Kidney tubule cell (primary cell): Measurements from ENCODE around the gene FAM53A.

Experiments
- DNase-seq: peaks from one replicate; pipeline ENCODE4 v3.0.0-alpha.2; 2018; ENCODE audit warnings: low spot score

Gene FAM53A

DNA sequence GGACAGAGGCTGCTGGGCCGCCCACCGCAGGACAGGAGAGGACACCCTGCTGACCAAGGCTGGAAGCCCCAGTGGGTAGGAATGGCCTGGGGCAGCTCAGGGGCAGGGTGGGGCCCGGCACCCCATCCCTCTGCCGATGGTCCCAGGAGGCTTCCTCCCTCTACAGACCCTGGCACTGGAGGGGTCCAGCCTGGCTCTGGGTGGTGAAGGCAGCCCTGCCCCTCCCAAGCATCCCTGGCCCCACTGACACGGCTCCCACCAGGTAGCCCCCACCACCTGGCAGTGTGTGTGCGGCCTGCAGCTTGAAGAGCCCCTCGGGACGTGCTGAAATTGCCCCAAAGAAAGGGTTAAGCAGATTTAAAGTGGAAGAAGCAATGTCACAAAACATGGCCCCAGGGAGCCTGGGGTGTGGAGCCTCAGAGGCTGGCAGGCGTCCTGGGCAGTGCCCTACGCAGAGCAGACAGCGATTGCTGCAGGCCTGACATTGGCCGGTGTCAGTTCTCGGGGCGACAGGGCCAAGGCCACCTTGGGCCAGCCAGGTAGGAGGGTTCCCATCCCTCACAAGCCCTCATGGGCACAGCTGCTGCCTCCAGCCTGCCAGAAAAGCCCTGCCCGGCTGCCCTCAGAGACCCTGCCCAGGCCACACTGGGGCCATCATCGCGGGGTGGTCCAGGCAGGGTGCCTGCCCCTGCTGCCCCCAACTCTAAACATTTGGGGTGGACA, 80.5 kb downstream of the FAM53A start:
- no peak for DNase-seq

DNA sequence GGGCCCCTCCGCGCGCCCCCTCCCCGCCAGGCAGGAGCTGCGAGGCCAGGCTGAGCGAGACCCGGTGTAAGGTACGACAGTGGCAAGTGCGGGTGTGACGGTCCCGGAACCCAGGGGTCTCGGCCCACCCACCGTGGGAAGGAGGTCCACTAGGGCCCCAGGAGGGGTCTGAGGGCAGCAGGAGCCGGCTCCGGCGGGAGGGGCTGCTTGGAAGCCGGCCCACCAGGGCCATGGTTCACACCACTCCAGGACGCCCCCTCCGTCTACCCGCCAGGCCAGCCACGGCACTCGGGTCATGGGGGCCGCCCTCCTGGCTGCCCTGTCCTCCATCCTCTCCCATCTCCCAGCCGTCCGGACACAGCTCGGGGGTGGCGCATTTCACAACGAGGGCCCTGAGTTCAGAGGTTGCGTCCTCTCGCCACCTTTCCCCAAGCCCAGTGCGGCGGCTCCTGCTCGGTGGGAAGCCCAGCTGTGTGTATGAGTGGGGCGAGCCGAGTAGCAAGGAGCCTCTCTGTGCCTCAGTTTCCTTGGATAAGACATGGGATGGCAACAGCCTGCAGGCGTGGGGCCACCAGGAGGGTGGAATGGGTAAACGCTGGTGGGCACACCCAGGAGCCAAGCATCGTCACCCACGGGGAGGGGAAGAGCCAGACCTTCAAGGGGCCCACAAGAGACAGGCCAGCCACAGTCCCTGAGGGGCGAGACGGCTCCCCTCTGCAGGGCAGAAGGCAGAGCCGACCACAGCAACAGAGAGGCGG, 81.3 kb downstream of the FAM53A start:
- no peak for DNase-seq

DNA sequence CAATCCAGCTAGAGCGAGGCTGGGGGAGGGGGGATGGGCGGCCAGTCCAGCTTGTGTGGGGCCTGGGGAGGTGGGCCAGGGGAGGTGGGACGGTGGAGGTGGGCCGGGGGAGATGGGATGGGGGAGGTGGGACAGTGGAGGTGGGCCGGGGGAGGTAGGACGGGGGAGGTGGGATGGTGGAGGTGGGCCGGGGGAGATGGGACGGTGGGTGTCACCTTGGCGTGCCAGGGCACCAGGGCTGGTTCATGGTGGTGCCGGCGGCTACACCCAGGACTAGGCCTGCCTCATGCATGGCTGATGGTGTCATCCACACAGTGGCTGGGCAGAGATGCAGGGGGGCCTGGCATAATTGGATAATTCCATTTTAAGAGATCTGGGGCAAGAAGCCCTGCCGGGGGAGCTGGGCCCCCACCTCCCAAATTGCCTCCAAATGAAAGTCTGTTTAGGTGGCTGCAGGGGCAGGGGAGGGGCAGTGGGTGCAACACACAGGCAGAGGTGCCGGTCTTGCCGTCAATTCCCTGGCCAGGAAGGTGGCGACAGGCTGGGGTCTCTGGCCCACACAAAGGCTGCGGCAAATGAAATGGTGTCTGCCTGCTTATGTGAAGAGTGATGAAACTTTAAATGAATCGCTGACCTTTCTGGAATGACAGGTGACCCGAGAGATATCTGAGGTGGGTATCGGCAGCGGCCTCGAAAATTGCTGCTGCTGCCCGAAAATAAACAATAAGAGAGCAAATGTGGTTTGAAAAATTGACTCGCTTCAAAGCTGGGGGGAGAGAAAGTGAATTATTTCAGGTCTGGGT, 82.1 kb downstream of the FAM53A start:
- DNase-seq, result no peak

DNA sequence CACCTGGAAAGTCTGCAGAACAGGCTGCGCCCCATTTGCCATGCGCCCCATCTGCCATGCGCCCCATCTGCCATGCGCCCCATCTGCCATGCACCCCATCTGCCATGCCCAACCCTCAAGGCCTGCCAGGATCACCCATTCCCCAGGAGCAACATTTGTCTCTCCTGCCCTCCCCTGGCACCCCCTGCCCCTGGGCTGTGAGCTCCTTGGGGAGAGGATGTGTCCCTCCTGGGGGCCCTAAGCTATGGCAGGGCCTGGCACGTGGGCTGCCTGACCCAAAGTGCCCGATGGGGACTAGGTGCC, 82.6 kb downstream of the FAM53A start:
- DNase-seq, result no peak

DNA sequence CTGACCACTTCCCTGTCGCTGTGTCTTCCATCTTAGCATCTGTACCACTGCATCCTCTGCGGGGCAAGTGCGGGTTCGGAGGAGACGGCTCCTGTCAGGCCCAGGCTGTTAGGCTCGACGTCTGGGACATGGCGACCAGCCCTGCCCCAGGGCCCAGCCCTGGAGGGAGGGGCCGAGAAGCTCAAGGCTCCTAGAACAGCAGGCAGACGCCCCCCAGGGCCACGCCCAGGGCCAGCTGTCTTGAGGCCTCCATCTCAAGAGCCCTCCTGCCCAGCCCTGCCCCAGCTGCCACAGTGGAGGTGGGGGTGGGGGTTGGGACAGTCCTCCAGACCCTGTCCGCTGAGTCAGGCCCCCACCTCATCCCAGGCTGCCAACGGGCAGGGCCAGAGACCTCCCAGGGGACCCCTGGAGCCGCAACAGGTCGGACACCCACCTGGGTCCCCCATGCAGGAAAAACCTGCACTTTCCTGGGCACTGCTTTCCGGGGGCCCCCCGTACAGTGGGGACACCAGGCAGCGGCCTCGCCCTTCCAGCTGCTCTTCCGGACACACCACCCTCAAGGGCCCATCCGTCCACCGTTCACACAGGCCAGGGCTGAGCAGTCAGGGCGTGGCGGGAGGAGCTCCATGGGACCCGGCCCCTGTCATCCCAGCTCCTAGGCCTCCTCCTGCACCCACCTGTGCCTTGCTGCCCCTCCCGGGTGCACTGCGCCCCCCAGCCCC, 83.1 kb downstream of the FAM53A start:
- DNase-seq, result no peak

DNA sequence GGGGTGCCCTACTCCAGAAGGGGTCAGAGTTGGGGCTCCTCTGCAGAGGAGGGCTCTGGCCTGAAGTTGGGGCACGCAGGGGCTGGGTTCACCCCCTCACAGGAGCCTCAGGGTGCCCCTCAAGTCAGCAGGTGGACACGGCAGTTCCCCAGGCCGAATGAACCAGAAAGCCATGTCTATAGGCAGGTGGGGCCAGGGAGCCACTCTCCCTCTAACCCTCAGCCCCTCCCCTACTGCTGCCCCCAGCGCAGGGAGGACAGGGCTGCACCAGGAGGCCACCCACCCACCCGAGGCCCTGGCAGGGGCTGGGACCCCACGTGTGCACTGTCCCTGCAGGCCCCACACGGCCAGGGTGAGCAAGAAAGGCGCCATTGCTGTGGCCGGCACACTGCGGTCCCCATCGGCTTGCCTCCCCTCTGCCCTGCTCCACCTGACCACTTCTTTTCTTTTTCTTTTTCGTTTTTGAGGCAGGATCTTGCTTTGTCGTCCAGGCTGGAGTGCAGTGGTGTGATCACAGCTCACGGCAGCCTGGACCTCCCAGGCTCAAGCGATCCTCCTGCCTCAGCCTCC, 83.8 kb downstream of the FAM53A start:
- DNase-seq, result no peak

DNA sequence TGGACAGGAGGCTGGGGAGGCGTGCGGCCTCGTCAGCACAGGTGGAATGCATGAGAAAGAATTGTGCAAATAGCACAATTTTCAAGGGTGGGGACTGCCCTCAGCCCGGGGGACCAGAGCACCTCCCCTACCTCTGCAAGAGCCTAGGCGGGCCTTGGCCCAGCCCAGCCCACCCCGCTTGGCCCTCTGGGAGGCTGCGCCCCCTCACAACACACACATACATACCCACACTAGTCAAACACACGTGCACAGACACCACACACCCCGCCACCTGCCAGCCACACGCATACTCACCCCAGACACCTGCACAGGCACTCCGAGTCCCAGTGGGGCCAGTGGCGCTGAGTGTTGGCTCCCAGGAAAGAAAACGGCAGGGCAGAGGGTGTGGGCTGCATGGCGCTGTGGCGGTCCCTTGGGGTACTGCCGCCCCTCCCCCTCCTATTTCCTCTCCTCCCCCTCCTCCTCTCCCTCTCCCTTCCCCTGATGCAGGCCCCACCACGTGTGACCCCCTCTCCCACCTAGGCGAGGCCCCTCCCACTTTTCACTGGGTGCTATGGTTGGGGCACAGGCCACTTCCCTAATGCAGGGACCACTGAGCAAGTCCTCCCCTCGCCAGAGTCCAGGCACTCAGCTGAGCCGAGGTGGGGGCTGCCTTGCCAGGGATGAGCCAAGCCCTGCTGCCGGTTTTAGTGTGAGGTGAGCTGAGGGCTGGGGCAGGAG, 84.5 kb downstream of the FAM53A start:
- no peak for DNase-seq

DNA sequence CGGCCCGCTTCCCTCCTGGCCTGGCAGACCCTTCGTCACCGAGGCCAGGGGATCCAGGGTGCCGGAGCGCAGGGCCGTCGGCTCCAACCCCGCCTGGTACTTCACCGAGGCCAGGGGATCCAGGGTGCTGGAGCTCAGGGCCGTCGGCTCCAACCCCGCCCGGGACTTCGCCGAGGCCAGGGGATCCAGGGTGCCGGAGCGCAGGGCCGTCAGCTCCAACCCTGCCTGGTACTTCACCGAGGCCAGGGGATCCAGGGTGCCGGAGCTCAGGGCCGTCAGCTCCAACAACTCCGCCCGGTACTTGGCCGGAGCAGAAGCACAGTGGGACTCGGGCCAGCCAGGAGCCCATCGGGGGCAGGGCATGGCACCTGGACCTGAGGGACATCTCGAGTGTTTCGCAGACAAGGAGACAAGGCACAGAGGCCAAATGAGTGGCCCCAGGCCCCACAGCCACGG, 85.1 kb downstream of the FAM53A start:
- DNase-seq, result no peak

DNA sequence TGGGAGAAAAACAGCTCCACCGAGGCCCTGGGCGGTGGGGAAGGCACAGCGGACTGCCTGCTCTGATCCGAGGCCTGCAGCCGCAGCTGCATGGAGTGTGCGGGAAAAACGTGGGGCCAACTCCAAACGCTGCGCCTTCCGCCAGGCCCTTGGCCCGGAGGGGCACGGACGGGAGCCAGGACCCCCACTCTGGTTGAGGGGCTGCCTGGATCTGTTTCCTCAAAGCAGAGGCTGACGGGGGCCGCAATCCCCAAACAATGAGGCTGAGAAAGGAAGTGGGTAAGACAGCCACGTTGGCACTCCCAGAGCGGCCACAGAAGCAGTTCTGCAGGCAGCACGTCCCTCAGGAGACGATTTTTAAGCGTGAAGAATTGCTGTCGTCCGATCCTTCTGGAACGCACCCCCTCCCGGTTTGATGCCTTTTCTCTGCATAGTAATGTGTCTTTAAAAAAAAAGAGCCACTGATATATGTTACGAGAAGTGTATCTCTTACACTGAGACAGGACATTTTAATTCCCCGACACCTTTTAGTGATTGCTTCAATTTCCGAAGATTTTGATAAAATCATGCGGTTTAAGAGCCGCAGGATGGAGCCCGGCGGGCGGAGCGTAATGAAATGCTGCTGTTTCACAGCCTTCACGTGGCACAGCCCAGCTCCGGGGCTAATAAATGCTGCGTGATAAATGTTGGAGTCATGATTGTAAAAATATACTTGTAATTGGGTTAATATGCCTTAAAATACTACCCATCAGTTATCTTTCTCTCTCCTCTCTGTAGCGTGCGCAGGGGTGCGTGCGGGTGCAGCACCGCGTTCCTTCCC, 85.7 kb downstream of the FAM53A start:
- no peak for DNase-seq

DNA sequence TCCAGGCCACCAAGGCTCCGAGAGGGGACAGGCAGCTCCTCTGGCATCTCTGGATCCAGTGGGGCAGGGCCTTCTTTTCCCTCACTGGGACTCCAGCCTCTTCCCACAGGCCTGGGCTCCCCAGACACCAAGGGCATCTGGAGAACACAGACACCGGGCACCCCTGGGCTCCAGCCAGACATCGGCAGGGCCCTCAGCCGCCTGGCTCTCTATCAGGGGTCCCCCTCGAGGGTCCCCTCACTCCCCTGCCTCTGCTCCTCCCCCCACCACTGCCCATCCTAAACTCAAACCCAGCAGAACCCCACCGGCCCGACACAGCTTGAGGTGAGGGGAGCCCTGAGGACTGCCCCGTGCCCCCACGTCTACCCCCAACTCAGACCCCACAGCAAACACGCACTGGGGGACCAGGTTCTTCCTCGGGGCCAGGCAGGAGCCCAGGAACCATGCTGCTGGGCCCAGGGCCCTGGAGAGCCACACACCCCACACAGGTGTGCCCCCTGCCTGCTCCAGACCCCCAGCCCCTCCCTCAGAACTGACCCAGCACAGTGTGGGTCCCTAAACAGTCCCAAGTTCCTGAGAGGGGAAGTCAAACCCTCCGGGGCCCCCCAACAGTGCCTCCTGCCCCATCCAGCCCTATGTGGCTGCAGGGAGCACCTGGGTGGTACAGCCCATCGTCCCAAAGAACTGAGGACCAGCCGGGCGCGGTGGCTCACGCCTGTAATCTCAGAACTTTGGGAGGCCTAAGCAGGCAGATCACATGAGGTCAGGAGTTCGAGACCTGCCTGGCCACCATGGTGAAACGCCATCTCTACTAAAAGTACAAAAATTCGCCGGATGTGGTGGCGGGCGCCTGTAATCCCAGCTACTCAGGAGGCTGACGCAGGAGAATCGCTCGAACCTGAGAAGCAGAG, 86.8 kb downstream of the FAM53A start:
- no peak for DNase-seq

DNA sequence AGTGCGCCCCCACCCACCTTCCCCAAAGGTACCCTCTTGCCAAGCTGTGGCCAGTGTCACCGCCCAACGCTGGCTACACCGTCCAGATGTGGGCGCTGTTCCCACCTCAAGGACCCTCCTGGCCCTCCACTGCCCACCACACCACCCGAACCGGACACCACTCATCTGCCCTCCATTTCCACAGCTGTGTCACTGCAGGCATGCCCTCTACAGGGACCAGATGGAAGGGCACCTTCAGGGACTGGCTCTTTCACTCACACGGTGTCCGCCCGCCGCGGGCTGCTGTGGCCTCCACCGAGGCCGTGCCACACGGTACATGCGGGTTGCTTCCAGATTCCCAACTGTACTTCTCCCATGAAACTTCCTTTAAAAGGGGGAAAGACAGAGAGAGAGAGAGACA, 87.7 kb downstream of the FAM53A start:
- DNase-seq, result no peak

DNA sequence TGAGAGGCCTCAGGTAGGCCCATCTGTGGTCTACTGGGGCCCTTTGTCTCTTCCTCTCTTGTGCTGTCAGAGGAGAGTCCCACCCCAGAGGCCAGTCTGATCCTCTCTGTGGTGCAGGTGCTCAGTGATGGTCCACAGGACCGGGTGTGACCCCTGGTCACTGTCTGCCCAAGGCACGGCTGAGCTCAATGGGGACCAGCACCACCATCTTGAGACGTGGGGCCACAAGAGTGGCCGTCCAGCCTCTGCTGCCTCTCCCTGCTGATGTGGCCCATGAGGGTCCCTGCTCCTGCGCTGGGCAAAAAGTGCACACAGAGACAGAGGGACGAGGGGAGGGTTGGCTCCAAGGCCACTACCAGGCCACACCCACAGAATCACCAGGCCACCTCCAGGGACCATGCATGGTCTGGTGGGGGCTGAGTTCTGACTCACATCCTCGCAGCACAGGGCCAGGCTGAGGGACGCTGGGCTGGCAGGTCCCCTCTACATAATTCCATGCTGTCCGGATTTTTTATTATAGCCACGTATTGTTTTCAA, 88.3 kb downstream of the FAM53A start:
- DNase-seq, result no peak

DNA sequence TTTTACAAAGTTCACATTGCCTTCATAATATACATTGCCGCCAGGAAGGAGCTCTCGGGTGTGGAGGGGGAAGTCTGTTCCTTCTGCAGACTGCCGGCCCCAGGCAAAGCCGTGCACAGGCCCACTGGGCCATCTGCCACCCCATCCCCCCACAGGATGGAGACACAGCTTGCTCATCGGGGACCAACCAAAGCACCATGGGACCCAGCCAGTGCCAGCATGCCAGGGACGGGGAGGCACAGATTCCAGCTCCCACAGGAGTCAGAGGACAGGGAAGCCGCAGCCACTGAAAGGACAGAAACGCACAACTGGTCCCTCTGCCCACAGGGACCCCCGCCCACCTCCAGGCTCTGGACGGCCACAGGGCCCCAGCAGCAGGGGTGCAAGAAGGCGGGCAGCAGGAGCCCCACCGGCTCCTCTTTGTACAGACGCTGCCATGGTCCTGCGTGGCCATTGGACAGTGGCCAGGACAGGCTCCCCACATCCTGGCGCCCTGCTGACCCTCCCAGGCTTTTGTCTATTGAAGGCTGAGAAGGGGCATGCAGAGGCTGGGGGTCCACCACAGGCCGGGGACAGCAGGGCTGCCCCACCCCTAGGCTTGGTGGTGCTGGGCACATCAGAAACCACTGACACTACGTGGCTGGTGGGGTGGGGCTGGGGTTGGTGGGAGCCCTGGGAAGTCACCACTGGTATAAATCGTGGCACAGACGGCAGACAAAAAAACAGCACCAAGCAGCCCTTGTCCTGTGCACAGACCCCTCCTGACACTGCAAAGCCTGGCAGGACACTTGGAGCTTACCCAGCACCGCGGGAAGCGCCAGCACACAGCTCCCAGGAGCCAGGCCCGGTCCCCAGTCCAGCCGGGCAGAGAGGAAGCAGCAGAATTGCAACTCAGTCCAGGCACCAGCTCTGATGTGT, 89.0 kb downstream of the FAM53A start:
- no peak for DNase-seq

DNA sequence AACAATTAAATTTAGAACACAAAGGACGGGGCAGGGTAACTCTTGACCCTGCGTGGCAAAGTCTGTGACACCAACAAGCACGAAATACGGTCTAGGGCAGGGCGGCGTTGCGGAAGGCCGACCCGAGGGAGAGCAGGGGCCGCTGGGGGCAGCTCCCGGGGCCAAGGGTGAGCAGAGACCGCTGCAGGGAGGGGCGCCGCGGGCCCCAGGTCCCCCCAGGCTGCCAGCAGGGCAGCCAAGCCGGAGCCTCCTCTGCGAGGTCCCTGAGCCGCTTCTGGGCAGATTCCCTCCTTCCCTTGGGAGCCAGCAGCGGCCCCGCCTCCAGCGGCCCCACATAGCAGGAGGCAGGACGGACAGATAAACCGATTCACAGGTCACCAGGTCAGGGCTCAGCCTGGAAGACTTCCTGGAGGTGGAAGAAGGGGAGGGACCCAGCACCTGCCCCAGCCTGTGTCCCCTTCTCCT, 90.2 kb downstream of the FAM53A start:
- no peak for DNase-seq

DNA sequence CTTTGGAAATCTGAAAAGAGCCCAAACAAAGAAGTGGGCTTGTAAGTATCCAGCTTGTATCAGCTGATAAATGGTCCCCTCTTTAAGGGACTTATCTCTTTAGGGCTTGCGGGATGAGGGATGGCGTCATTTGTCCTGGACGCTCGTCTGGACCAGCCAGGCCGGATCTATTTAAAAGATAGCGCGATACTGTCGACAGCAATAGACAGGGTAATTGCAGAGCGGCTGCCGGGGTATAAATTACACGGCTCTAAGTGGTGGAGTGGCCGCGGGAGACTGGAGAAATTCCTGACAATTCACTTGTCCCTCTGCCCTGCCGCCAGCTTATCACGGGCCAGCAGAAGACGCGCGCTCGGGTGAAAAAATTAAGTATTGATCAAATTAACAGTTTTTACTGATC, 90.7 kb downstream of the FAM53A start:
- no peak for DNase-seq

DNA sequence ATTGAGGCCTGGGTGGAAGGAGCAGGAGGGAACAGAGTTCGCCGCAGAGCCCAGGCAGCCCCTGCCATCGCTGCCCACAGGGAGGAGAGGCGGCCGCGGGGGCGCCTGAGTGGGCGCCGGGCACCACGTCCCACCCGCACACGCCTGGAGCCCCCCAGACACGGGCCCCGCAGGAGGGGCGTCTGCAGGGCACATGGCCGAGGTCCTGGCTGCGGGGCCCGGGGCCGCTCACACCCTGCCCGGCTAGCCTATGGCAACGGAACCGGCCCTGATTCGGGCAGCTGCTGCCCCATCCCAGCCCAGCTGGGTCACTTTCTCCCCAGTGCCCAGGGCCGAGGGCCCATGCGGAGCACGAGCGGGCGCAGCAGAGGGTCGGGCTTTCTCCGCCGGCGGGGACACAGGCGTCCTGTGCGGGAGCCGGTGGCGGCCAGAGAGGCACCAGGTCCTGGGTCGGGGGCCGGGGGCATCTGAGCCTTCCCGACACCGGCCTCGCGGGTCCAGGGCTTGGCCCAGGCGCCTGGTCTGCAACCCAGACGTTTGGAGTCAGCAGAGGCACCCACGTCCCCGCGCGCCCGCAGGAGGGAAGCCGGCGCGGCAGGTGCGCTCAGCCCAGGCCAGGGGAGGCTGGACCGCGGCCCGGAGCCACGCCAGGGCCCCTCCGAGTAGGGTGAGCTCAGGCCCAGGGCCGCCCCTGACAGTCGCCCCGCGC, 91.2 kb downstream of the FAM53A start:
- no peak for DNase-seq

DNA sequence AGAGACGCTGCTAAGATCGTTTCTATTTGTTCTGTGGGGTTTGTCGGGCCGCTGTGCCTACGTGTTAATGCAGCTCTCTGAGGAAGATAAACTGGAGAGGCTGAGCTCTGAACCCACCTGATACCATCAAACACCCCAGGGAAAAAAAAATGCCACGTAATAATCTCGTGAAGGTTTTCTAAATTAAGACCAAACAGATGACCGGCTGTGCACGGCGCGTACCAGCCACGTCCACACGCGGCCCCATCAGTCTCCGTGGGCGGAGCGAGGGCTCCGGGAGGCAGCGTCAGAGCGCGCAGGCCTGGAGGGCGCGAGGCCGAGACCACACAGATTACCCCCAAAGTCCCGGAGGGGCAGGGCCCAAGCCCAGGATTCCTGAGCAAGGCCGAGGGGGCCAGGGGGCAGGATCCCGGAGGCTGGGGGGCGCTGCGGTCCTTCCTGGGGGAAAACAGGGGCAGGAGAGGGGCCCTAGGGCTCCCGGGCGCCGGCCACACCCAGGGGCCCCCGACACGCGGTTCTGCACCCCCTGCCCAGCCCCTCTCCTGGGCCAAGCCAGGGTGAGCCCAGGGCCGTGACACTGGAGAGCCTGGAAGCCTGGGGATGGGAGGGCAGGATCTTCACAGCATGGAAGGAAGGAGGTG, 91.9 kb downstream of the FAM53A start:
- no peak for DNase-seq
